Neural progenitor cell (in vitro differentiated cells): ENCODE measurements around the gene QSOX2. TPM values are rescaled to one million over a fixed set of nuclear protein-coding genes. Genes with fewer than 3 reads are reported as not detected.

ENCODE experiments used
- DNase-seq: peaks from one replicate; pipeline ENCODE4 v3.0.0-alpha.2; 2016; ENCODE audit warnings: low spot score
- H2AFZ ChIP-seq: fragments of 200-600 bp; sonication (generic); replicated peaks from 2 replicates; pipeline ENCODE4 v1.6.1; 2016; ENCODE audit warnings: antibody characterized with exemption
- H3F3A ChIP-seq: fragments of 200-600 bp; sonication (generic); 2 replicates; pipeline ENCODE4 v1.6.1; 2016; ENCODE audit warnings: antibody characterized with exemption, low read depth
- H3K27ac ChIP-seq: fragments of 200-600 bp; sonication (generic); 2 replicates; pipeline ENCODE4 v1.5.1; 2016; ENCODE audit warnings: mild to moderate bottlenecking
- H3K27me3 ChIP-seq: fragments of 200-600 bp; sonication (generic); 2 replicates; pipeline ENCODE4 v1.6.1; 2016; ENCODE audit warnings: mild to moderate bottlenecking, moderate library complexity
- H3K36me3 ChIP-seq: fragments of 200-600 bp; sonication (generic); 2 replicates; pipeline ENCODE4 v1.5.1; 2016
- H3K4me1 ChIP-seq: fragments of 200-600 bp; sonication (generic); 2 replicates; pipeline ENCODE4 v1.6.1; 2016; ENCODE audit warnings: mixed run types
- H3K4me2 ChIP-seq: fragments of 200-600 bp; sonication (generic); 2 replicates; pipeline ENCODE4 v1.6.1; 2016
- H3K4me3 ChIP-seq: fragments of 200-600 bp; sonication (generic); 2 replicates; pipeline ENCODE4 v1.5.1; 2016
- H3K79me2 ChIP-seq: fragments of 200-600 bp; sonication (generic); 2 replicates; pipeline ENCODE4 v1.6.1; 2016; ENCODE audit warnings: low read depth
- H3K9ac ChIP-seq: fragments of 200-600 bp; sonication (generic); 2 replicates; pipeline ENCODE4 v1.6.1; 2016
- H3K9me3 ChIP-seq: fragments of 200-600 bp; sonication (generic); 2 replicates; pipeline ENCODE4 v1.5.1; 2016; ENCODE audit warnings: low read depth
- H4K20me1 ChIP-seq: fragments of 200-600 bp; sonication (generic); 2 replicates; pipeline ENCODE4 v1.6.1; 2016; ENCODE audit warnings: low read depth
- H3K27ac Mint-ChIP-seq: 3 replicates; pipeline ENCODE4 v1.8.0; 2021; ENCODE audit warnings: mixed read lengths
- H3K27me3 Mint-ChIP-seq: 2 replicates; pipeline ENCODE4 v1.8.0; 2022; ENCODE audit warnings: low read depth, mild to moderate bottlenecking, inconsistent platforms, moderate library complexity, mixed read lengths; ENCODE audit not compliant: insufficient read depth
- H3K36me3 Mint-ChIP-seq: 3 replicates; pipeline ENCODE4 v1.8.0; 2021; ENCODE audit warnings: mixed read lengths
- H3K4me1 Mint-ChIP-seq: 3 replicates; pipeline ENCODE4 v1.8.0; 2021; ENCODE audit warnings: mixed read lengths
- H3K4me3 Mint-ChIP-seq: 3 replicates; pipeline ENCODE4 v1.8.0; 2021; ENCODE audit warnings: mild to moderate bottlenecking, moderate library complexity, mixed read lengths
- H3K9me3 Mint-ChIP-seq: 3 replicates; pipeline ENCODE4 v1.8.0; 2020; ENCODE audit warnings: mixed read lengths
- CTCF ChIP-seq: fragments of 200-600 bp; sonication (generic); IDR thresholded peaks from 2 replicates; pipeline ENCODE4 v1.5.1; 2017; ENCODE audit warnings: antibody characterized with exemption, mild to moderate bottlenecking
- EZH2 ChIP-seq: fragments of 200-600 bp; sonication (generic); IDR thresholded peaks from 2 replicates; pipeline ENCODE4 v1.6.1; 2017; ENCODE audit warnings: antibody characterized with exemption, mild to moderate bottlenecking, moderate library complexity
- EZH2phosphoT487 ChIP-seq: fragments of 200-600 bp; sonication (generic); IDR thresholded peaks from 2 replicates; pipeline ENCODE4 v1.6.1; 2017; ENCODE audit warnings: antibody characterized with exemption
- total RNA-seq: library from RNA; depleted of rRNA; stranded (reverse); fragments of >200 nt; gene quantifications from 2 replicates; pipeline ENCODE4 v1.2.3, GENCODE V29; 2015; ENCODE audit warnings: low replicate concordance

Gene QSOX2
- total RNA-seq, 1 donor from 2014 or later, result 17.1 TPM

- H3K9me3 ChIP-seq, result no peaks in the 10 kb centered on the region
- H3K9me3 Mint-ChIP-seq, result no peaks in the 10 kb centered on the region
- no peak overlapping the region for H3K4me3 ChIP-seq
- peaks cover 30% of the 10 kb centered on the region for H3K79me2 ChIP-seq
- H3K27me3 ChIP-seq, result no peaks in the 10 kb centered on the region
- TF ChIP-seq EZH2phosphoT487 (no peak), EZH2 (no peak), CTCF (no peak)
- H2AFZ ChIP-seq, result no peak overlapping the region
- H3F3A ChIP-seq, result peaks cover 3% of the 10 kb centered on the region
- peak overlapping the region; percentile 57 for H3K27ac Mint-ChIP-seq
- H3K27me3 Mint-ChIP-seq, result peaks cover 10% of the 10 kb centered on the region
- no peaks in the 10 kb centered on the region for H3K4me1 ChIP-seq
- no peaks in the 10 kb centered on the region for H3K36me3 ChIP-seq
- no peak overlapping the region for H3K4me3 Mint-ChIP-seq
- H4K20me1 ChIP-seq, result peaks cover 79% of the 10 kb centered on the region
- H3K4me1 Mint-ChIP-seq, result peaks cover 4% of the 10 kb centered on the region
- no peak overlapping the region for H3K4me2 ChIP-seq
- peaks cover 3% of the 10 kb centered on the region for H3K36me3 Mint-ChIP-seq
- H3K9ac ChIP-seq, result no peak overlapping the region
- no peak overlapping the region for H3K27ac ChIP-seq
- DNase-seq, result no peak
These were observed 16.2 kb downstream of the QSOX2 start for GRCh38 chr9:136229096-136230065.

GRCh38 chr9:136228107-136228875, 17.3 kb downstream of the QSOX2 start:
- Histone ChIP-seq H3K27ac (no peak overlapping the region), H3K4me1 (no peaks in the 10 kb centered on the region)

More at GRCh38 chr9:136228107-136228875, 17.3 kb downstream of the QSOX2 start:
- peaks cover 5% of the 10 kb centered on the region for H3K36me3 Mint-ChIP-seq
- peaks cover 30% of the 10 kb centered on the region for H3K79me2 ChIP-seq
- peaks cover 3% of the 10 kb centered on the region for H3F3A ChIP-seq
- no peak overlapping the region for H3K27ac Mint-ChIP-seq
- H4K20me1 ChIP-seq, result peaks cover 74% of the 10 kb centered on the region
- H3K4me3 Mint-ChIP-seq, result no peak overlapping the region
- no peaks in the 10 kb centered on the region for H3K27me3 ChIP-seq
- TF ChIP-seq EZH2 (no peak), CTCF (no peak), EZH2phosphoT487 (no peak)
- H3K4me2 ChIP-seq, result no peak overlapping the region
- H3K9ac ChIP-seq, result no peak overlapping the region
- H2AFZ ChIP-seq, result no peak overlapping the region
- no peak for DNase-seq
- no peaks in the 10 kb centered on the region for H3K9me3 ChIP-seq
- no peak overlapping the region for H3K4me3 ChIP-seq
- H3K4me1 Mint-ChIP-seq, result peaks cover 2% of the 10 kb centered on the region
- H3K36me3 ChIP-seq, result no peaks in the 10 kb centered on the region
- peaks cover 7% of the 10 kb centered on the region for H3K27me3 Mint-ChIP-seq
- no peaks in the 10 kb centered on the region for H3K9me3 Mint-ChIP-seq
